GM19025 (cell line): Measurements from ENCODE around the gene MERTK.
"Not testable (repeated sequence)": the region's sequence is repeated elsewhere in the genome, so short reads cannot be mapped to it uniquely, and the experiment has no call there.

Source experiments
- ATAC-seq: cut with Tn5 transposase; IDR thresholded peaks from one replicate; pipeline ENCODE4 v1.9.1; 2021; ENCODE audit warnings: mild to moderate bottlenecking, low read depth, moderate library complexity; ENCODE audit not compliant: unreplicated experiment

The MERTK gene

GRCh38 chr2:112065486-112065885, 167.1 kb downstream of the MERTK start:
- no peak for ATAC-seq

- ATAC-seq = no peak
Observed at GRCh38 chr2:112065966-112066365, 167.6 kb downstream of the MERTK start.

GRCh38 chr2:112069794-112070193, 171.4 kb downstream of the MERTK start:
- ATAC-seq = not testable (repeated sequence)

DNA sequence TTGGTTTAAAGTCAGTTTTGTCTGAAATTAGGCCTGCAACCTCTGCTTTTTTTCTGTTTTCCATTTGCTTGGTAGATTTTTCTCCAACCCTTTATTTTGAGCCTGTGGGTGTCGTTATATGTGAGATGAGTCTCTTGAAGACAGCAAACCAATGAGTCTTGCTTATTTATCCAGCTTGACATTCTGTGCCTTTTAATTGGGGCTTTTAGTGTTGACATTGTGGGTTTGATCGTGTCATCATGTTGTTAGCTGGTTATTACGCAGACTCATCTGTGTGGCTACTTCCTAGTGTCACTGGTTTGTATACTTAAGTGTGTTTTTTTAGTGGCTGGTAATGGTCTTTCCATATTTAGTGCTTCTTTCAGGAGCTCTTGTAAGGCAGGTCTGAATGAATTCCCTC, 175.5 kb downstream of the MERTK start:
- no peak for ATAC-seq

- no peak for ATAC-seq
Observed at GRCh38 chr2:112074506-112074905, 176.1 kb downstream of the MERTK start.

DNA sequence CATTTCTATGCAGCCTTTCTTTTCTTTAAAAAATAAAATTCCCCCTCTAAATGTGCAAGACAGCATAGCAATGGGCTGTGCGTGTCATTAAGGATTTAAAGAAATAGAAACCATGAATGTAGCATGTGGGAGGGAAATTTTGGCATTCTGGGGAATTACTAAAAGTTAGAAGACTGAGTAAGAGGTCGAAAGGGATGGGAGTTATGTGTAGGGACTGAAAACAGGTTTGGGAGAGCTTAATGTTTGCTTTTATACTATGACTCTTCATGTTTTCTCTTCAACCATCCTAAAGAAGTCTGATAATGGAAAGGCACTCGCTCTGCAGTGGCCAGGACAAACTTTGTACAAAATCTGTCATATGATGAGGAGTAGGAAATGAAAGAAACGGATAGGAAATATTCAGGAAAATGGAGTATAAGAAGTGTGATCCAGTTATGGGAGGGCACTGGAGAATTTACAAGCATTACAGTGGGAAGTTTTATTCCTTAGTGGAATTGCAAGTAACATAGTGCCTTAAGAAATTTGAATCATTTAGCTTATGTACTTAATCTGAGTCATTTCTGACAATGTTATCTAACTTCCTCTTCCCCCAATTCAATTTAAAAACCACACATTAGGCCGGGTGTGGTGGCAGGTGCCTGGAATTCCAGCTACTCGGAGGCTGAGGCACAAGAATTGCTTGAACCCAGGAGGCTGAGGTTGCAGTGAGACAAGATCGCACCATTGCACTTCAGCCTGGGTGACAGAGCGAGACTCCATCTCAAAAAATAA, 177.3 kb downstream of the MERTK start:
- no peak for ATAC-seq

DNA sequence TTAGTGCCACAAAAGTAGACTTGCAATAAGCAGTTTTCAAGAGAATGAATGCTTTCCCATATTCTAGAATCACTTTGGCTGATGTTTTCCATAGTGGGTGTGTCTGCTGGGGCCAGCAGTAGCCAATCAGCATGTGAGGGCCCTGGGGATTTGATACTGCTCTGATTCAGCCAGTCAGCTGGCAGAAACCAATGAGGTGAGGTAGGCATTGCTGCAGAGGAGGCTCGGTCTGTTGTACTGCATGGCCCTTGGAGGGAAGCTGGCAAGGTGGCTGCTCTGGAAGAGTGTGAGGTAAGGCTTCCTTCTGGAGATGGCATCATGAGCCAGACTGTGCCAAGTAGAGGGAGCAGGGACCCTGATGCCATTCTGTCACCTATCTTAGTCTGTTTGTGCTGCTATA, 179.4 kb downstream of the MERTK start:
- no peak for ATAC-seq
